H1 (cell line): ENCODE results near the gene TERF2IP.

Experiments
- BCL11A ChIP-seq, 2 experiments: IDR thresholded peaks; one replicate each; pipeline ENCODE4 v1.6.1; 2011; ENCODE audit warnings: low read depth in 2 of 2, low read length in 2 of 2, mild to moderate bottlenecking in 2 of 2
- CBX8 ChIP-seq: fragments of 300-800, 300-1000 bp; sonication (generic); IDR thresholded peaks from 2 replicates; pipeline ENCODE4 v1.7.1; 2016; ENCODE audit warnings: low read depth, low read length, borderline replicate concordance
- CTBP2 ChIP-seq: IDR thresholded peaks from 2 replicates; pipeline ENCODE4 v1.7.0; 2011; ENCODE audit warnings: borderline replicate concordance, mild to moderate bottlenecking, moderate library complexity, mixed read lengths, low read length; ENCODE audit not compliant: insufficient read depth, insufficient read length
- CTCF ChIP-seq, 3 experiments: IDR thresholded peaks; 1 replicate in 2 of 3; 2 replicates in 1 of 3; pipeline versions ENCODE4 v1.5.1 to v1.6.1; 2011; ENCODE audit warnings: low read length in 3 of 3, mild to moderate bottlenecking in 3 of 3, inconsistent platforms in 2 of 3, low read depth in 1 of 3, moderate library complexity in 1 of 3; ENCODE audit not compliant: insufficient read depth in 1 of 3; ENCODE audit errors: control extremely low read depth in 1 of 3
- EP300 ChIP-seq, 2 experiments: IDR thresholded peaks; 1 replicate in 1 of 2; 2 replicates in 1 of 2; pipeline ENCODE4 v1.6.1; 2011 to 2012; ENCODE audit warnings: low read depth in 2 of 2, low read length in 2 of 2, mild to moderate bottlenecking in 2 of 2, borderline replicate concordance in 1 of 2, inconsistent platforms in 1 of 2, moderate library complexity in 1 of 2
- EZH2 ChIP-seq: fragments of 200-600 bp; sonication (generic); IDR thresholded peaks from 2 replicates; pipeline ENCODE4 v1.7.1; 2012; ENCODE audit warnings: low read depth, mild to moderate bottlenecking, moderate library complexity, low read length, inconsistent platforms; ENCODE audit not compliant: severe bottlenecking
- JUND ChIP-seq: IDR thresholded peaks from 2 replicates; pipeline ENCODE4 v1.6.1; 2011; ENCODE audit warnings: mild to moderate bottlenecking, improper control_type of control experiment, low read length
- POLR2AphosphoS5 ChIP-seq: IDR thresholded peaks from 2 replicates; pipeline ENCODE4 v1.6.1; 2011; ENCODE audit warnings: low read depth, low read length
- RFX5 ChIP-seq: IDR thresholded peaks from 2 replicates; pipeline ENCODE4 v1.6.1; 2011; ENCODE audit warnings: low read depth, low read length, improper control_type of control experiment, borderline replicate concordance
- SP1 ChIP-seq: IDR thresholded peaks from 2 replicates; pipeline ENCODE4 v1.6.1; 2011; ENCODE audit warnings: low read depth, low read length
- YY1 ChIP-seq: IDR thresholded peaks from 2 replicates; pipeline ENCODE4 v1.6.1; 2011; ENCODE audit warnings: low read depth, mild to moderate bottlenecking, low read length

GRCh38 chr16:75614066-75614897 lies 33.3 kb upstream of the TERF2IP start:
- TF ChIP-seq BCL11A (IDR thresholded peaks at IDR 0.05; ENCODE audit: low read depth in 2 of 2, low read length in 2 of 2): no peak
- no peak for TF ChIP-seq EP300 (IDR thresholded peaks at IDR 0.05; ENCODE audit: borderline replicate concordance in 1 of 2, low read depth in 2 of 2, low read length in 2 of 2)
- TF ChIP-seq EZH2: no peak
- no peak for TF ChIP-seq CTCF (IDR thresholded peaks at IDR 0.05; ENCODE audit: control extremely low read depth in 1 of 3, insufficient read depth in 1 of 3, low read depth in 1 of 3, low read length in 3 of 3)
- TF ChIP-seq JUND: no peak
- TF ChIP-seq CBX8: no peak
- no peak for TF ChIP-seq POLR2AphosphoS5
- no peak for TF ChIP-seq CTBP2
- no peak for TF ChIP-seq YY1
- TF ChIP-seq RFX5: no peak
- no peak for TF ChIP-seq SP1
